ENCODE data around the gene TMEM150B. TPM values are rescaled to one million over a fixed set of nuclear protein-coding genes. Genes with fewer than 3 reads are reported as not detected.
A peak's percentile ranks its signal among the peaks of the same experiment; 100 is the strongest.

Gene TMEM150B
- total and polyA plus RNA-seq, 4 donors, result 0.81 to 3.3 (median 2.0) TPM

GRCh38 chr19:55302318-55302703 lies 22.8 kb downstream of the TMEM150B start:
- H3K9ac ChIP-seq (ENCODE audit: low read depth in 1 of 2, low read length in 2 of 2), result no peak overlapping the region
- no peaks in the 10 kb centered on the region for H3K27me3 ChIP-seq (ENCODE audit: control insufficient read depth in 4 of 4, insufficient read depth in 4 of 4, low read length in 3 of 4)
- TF ChIP-seq GABPA (IDR thresholded peaks at IDR 0.05 in 1 of 2, conservative IDR thresholded peaks at IDR 0.05 in 1 of 2) (no peak), TAF1 (conservative IDR thresholded peaks at IDR 0.05) (no peak)
- 76% methylated on average over 12 of the region's 12 CpGs for WGBS
- H3K36me3 ChIP-seq (ENCODE audit: control insufficient read depth in 4 of 4, insufficient read depth in 3 of 4, low read depth in 1 of 4, low read length in 3 of 4), result no peaks in the 10 kb centered on the region
- H3K4me3 ChIP-seq (ENCODE audit: low read depth in 1 of 3, low read length in 3 of 3), result no peak overlapping the region
- H3K9me3 ChIP-seq (ENCODE audit: control insufficient read depth in 4 of 4, low read length in 3 of 4), result no peaks in the 10 kb centered on the region
- H3K27ac ChIP-seq (ENCODE audit: low read depth in 1 of 2, low read length in 2 of 2), result no peak overlapping the region
- H3K4me1 ChIP-seq (ENCODE audit: control insufficient read depth in 4 of 4, insufficient read depth in 4 of 4, low read length in 3 of 4), result peaks cover 0 to 7% (median 3%) of the 10 kb centered on the region in 4 donors
- no peak for DNase-seq (ENCODE audit: low spot score)

GRCh38 chr19:55301459-55302317 lies 23.5 kb downstream of the TMEM150B start:
- TF ChIP-seq GABPA (IDR thresholded peaks at IDR 0.05 in 1 of 2, conservative IDR thresholded peaks at IDR 0.05 in 1 of 2) (no peak), RAD21 (IDR thresholded peaks at IDR 0.05) (peak; percentile 73 to 80), CTCF (IDR thresholded peaks at IDR 0.05; ENCODE audit: low read depth, low read length, missing input control) (peak; percentile 98)

GRCh38 chr19:55300886-55301458 lies 24.2 kb downstream of the TMEM150B start:
- Histone ChIP-seq H3K27ac (ENCODE audit: low read depth in 1 of 2, low read length in 2 of 2) (no peak overlapping the region), H3K4me3 (ENCODE audit: low read depth in 1 of 3, low read length in 3 of 3) (no peak overlapping the region)
- 59% methylated on average over 15 of the region's 15 CpGs for WGBS
- TF ChIP-seq ZBTB33 (IDR thresholded peaks at IDR 0.05) (no peak), FOXA1 (IDR thresholded peaks at IDR 0.05) (no peak), TAF1 (conservative IDR thresholded peaks at IDR 0.05) (no peak), JUND (IDR thresholded peaks at IDR 0.05) (no peak), FOXA2 (IDR thresholded peaks at IDR 0.05) (no peak), YY1 (IDR thresholded peaks at IDR 0.05) (no peak), NR2F2 (IDR thresholded peaks at IDR 0.05) (no peak), REST (IDR thresholded peaks at IDR 0.05) (no peak), RAD21 (IDR thresholded peaks at IDR 0.05) (no peak), MAX (IDR thresholded peaks at IDR 0.05) (no peak), ATF3 (IDR thresholded peaks at IDR 0.05) (no peak), RXRA (IDR thresholded peaks at IDR 0.05) (no peak), EGR1 (IDR thresholded peaks at IDR 0.05; ENCODE audit: low read depth in 2 of 2) (no peak), SP1 (IDR thresholded peaks at IDR 0.05) (no peak)

More at GRCh38 chr19:55301459-55302317, 23.5 kb downstream of the TMEM150B start:
- Histone ChIP-seq H3K27ac (ENCODE audit: low read depth in 1 of 2, low read length in 2 of 2) (no peak overlapping the region), H3K4me3 (ENCODE audit: low read depth in 1 of 3, low read length in 3 of 3) (peak overlapping the region in 1 of 3 donors; percentile 38), H3K9ac (ENCODE audit: low read depth in 1 of 2, low read length in 2 of 2) (no peak overlapping the region), H3K27me3 (ENCODE audit: control insufficient read depth in 4 of 4, insufficient read depth in 4 of 4, low read length in 3 of 4) (no peaks in the 10 kb centered on the region), H3K4me1 (ENCODE audit: control insufficient read depth in 4 of 4, insufficient read depth in 4 of 4, low read length in 3 of 4) (peaks cover 0 to 7% (median 3%) of the 10 kb centered on the region in 4 donors), H3K36me3 (ENCODE audit: control insufficient read depth in 4 of 4, insufficient read depth in 3 of 4, low read depth in 1 of 4, low read length in 3 of 4) (no peaks in the 10 kb centered on the region), H3K9me3 (ENCODE audit: control insufficient read depth in 4 of 4, low read length in 3 of 4) (no peaks in the 10 kb centered on the region)
- 12% methylated on average over 42 of the region's 42 CpGs for WGBS
- peak; percentile 93 for DNase-seq (ENCODE audit: low spot score)

More at GRCh38 chr19:55300886-55301458, 24.2 kb downstream of the TMEM150B start:
- Histone ChIP-seq H3K27me3 (ENCODE audit: control insufficient read depth in 4 of 4, insufficient read depth in 4 of 4, low read length in 3 of 4) (no peaks in the 10 kb centered on the region), H3K9ac (ENCODE audit: low read depth in 1 of 2, low read length in 2 of 2) (no peak overlapping the region), H3K9me3 (ENCODE audit: control insufficient read depth in 4 of 4, low read length in 3 of 4) (no peaks in the 10 kb centered on the region), H3K36me3 (ENCODE audit: control insufficient read depth in 4 of 4, insufficient read depth in 3 of 4, low read depth in 1 of 4, low read length in 3 of 4) (no peaks in the 10 kb centered on the region), H3K4me1 (ENCODE audit: control insufficient read depth in 4 of 4, insufficient read depth in 4 of 4, low read length in 3 of 4) (peaks cover 0 to 7% (median 3%) of the 10 kb centered on the region in 4 donors)
- DNase-seq (ENCODE audit: low spot score), result no peak
